Activated CD8-positive, alpha-beta T cell treated with anti-CD3 and anti-CD28 coated beads for 36 hours (primary cell): Measurements from ENCODE around the gene PRKAG1. TPM values are rescaled to one million over a fixed set of nuclear protein-coding genes. Genes with fewer than 3 reads are reported as not detected.

Experiments used
- ATAC-seq: fragments of 200-7000 bp; cut with Tn5 transposase; one replicate; pipeline ENCODE4 v1.10.0; 2021; ENCODE audit warnings: mild to moderate bottlenecking, moderate library complexity
- CTCF ChIA-PET: fragments of 350-600 bp; sonication (Branson Sonifier 250); formaldehyde crosslinking; loops from one replicate; lab custom pipeline; 2021; ENCODE audit warnings: antibody characterized with exemption; lab: Charles Lee
- POLR2A ChIA-PET: fragments of 350-600 bp; sonication (Branson Sonifier 250); formaldehyde crosslinking; loops from one replicate; lab custom pipeline; 2021; ENCODE audit warnings: antibody characterized with exemption; lab: Charles Lee
- DNase-seq: peaks from one replicate; pipeline ENCODE4 v3.0.0-alpha.2; 2020
- H3K27ac Mint-ChIP-seq: one replicate; pipeline ENCODE4 v1.8.0; 2021; ENCODE audit warnings: mild to moderate bottlenecking, mixed read lengths
- H3K27me3 Mint-ChIP-seq: one replicate; pipeline ENCODE4 v1.8.0; 2021; ENCODE audit warnings: mixed read lengths
- H3K36me3 Mint-ChIP-seq: one replicate; pipeline ENCODE4 v1.8.0; 2021; ENCODE audit warnings: low read depth, mixed read lengths
- H3K4me1 Mint-ChIP-seq: one replicate; pipeline ENCODE4 v1.8.0; 2021; ENCODE audit warnings: low read depth, mixed read lengths
- H3K4me3 Mint-ChIP-seq: one replicate; pipeline ENCODE4 v1.8.0; 2021; ENCODE audit warnings: mild to moderate bottlenecking, moderate library complexity, mixed read lengths
- H3K9me3 Mint-ChIP-seq: one replicate; pipeline ENCODE4 v1.8.0; 2021; ENCODE audit warnings: mixed read lengths
- intact Hi-C: fragments of 100-400 bp; cut with micrococcal nuclease; formaldehyde crosslinking; loops from one replicate; pipeline ENCODE4 v1.10.0; 2022
- total RNA-seq, 2 experiments: library from RNA; stranded (reverse); gene quantifications; one replicate each; pipeline ENCODE4 v1.2.3, GENCODE V29; 2021
- TF ChIP-seq, protein P1 (sequence below): fragments of 200-600 bp; IDR thresholded peaks from one replicate; pipeline ENCODE4 v1.8.0; 2022; ENCODE audit warnings: antibody characterized with exemption, mild to moderate bottlenecking

Gene PRKAG1
- total RNA-seq, 2 experiments from 2014 or later = 43.3 to 47.3 TPM

DNA sequence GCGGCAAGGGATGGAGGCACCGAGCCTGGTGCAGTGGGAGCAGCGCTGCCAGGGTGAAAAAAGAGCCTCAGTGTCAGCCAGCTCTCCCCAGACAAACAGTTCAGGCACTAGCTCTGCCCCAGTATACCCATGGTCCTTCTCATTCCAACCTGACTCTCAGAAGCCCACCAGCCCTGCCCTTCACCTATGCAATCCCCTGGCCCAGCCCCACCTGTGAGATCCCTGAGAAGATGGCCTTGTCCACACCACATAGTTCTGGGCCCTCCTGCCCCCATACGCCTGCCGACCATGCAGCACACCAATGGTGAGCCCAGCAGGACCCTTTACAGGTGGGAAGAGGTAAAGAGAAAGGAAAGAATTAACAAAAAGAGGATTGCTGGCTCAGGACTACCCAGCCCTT, 35.5 kb upstream of the PRKAG1 start:
- CTCF ChIA-PET = interaction anchor here (6.5 kb wide), 1 partner anchor 9 kb away, joined by 53 read pairs; no protein-coding TSS in a partner anchor
- TF ChIP-seq, protein P1, sequence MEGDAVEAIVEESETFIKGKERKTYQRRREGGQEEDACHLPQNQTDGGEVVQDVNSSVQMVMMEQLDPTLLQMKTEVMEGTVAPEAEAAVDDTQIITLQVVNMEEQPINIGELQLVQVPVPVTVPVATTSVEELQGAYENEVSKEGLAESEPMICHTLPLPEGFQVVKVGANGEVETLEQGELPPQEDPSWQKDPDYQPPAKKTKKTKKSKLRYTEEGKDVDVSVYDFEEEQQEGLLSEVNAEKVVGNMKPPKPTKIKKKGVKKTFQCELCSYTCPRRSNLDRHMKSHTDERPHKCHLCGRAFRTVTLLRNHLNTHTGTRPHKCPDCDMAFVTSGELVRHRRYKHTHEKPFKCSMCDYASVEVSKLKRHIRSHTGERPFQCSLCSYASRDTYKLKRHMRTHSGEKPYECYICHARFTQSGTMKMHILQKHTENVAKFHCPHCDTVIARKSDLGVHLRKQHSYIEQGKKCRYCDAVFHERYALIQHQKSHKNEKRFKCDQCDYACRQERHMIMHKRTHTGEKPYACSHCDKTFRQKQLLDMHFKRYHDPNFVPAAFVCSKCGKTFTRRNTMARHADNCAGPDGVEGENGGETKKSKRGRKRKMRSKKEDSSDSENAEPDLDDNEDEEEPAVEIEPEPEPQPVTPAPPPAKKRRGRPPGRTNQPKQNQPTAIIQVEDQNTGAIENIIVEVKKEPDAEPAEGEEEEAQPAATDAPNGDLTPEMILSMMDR = no peak
- Mint-ChIP-seq H3K27ac (no peak overlapping the region), H3K36me3 (peaks cover 57% of the 10 kb centered on the region), H3K9me3 (no peaks in the 10 kb centered on the region), H3K27me3 (no peaks in the 10 kb centered on the region), H3K4me3 (no peak overlapping the region), H3K4me1 (peaks cover 41% of the 10 kb centered on the region)
- no peak for ATAC-seq
- intact Hi-C loops = no loop called here
- POLR2A ChIA-PET = interaction anchor here (1.2 to 1.4 kb wide), 2 partner anchors 17 to 76 kb away, joined by 4 to 5 read pairs; no protein-coding TSS in a partner anchor
- DNase-seq = no peak

DNA sequence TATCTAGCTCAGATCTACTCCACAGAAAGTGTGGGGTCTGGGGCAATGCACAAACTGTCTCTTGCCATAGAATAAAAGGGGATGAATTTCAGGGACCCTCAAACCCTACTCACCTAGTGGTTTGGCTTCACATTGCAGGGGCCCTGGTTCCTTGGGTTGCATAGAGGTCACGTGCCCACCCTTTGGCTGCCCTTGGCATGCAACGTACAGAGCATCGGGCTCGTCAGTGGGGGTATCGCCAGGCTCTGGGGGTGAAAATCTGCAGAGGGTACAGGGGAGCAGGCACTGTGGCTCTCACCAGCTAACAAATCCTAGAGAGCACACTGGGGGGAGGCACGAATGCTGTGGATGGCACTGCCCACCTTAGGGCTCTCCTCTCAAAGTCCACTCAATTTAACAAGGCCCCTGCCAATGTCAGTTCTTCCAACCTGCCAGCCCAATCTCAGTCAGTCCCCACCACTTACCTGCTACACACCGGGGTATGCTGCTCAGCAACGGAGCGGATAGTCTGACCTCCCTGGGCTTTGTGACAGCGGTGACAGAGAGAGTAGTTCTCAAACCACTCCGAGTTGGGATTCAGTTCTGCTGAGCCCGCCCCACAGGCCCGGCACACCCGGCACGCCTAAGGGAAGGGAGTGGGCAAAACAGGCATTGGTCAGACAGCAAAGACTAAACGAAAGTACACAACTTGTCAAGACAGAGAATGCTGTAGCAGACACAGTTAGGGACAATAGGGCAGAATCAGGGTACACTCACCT, 34.1 kb upstream of the PRKAG1 start:
- intact Hi-C loops = no loop called here
- CTCF ChIA-PET = interaction anchor here (0.6 kb wide), 1 partner anchor 306 kb away, joined by 3 read pairs; no protein-coding TSS in a partner anchor

DNA sequence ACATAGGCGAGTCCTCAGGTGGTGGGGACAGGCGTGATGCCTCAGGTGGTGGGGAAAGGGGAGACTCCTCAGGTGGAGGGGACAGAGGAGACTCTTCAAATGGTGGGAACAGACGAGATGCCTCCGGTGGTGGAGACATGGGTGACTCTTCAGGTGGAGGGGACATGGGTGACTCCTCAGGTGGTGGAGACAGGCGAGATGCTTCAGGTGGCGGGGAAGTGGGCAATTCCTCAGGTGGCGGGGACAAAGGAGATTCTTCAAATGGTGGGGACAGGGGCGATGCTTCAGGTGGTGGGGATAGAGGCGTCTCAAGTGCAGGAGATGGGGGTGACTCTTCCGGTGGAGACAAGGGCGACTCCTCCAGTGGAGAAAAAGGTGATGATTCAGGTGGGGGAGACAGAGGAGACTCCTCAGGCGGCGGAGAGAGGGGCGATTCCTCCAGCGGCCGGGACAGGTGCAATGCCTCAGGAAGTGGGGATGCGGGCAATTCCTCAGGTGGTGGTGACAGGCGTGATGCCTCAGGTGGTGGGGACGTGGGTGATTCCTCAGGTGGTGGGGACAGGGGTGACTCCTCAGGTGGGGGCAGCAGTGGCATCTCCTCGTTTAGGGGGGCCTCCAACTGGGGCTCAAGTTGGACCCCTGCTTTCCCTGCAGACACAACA, 33.3 kb upstream of the PRKAG1 start:
- Mint-ChIP-seq H3K9me3 (no peaks in the 10 kb centered on the region), H3K4me3 (no peak overlapping the region), H3K27me3 (no peaks in the 10 kb centered on the region), H3K36me3 (peaks cover 66% of the 10 kb centered on the region), H3K4me1 (peaks cover 26% of the 10 kb centered on the region), H3K27ac (no peak overlapping the region)
- DNase-seq (no peak), ATAC-seq (no peak)
- ChIA-PET CTCF (interaction anchor here (0.6 kb wide), 1 partner anchor 307 kb away, joined by 3 read pairs; no protein-coding TSS in a partner anchor), POLR2A (no interaction called here)
- intact Hi-C loops = no loop called here
- TF ChIP-seq, protein P1 = no peak

More for the DNA sequence above, 34.1 kb upstream of the PRKAG1 start:
- H3K36me3 Mint-ChIP-seq = peaks cover 67% of the 10 kb centered on the region
- H3K4me3 Mint-ChIP-seq = no peak overlapping the region
- POLR2A ChIA-PET = interaction anchor here (1.2 kb wide), 1 partner anchor 15 kb away, joined by 4 read pairs; no protein-coding TSS in a partner anchor
- H3K27ac Mint-ChIP-seq = no peak overlapping the region
- peaks cover 33% of the 10 kb centered on the region for H3K4me1 Mint-ChIP-seq
- H3K27me3 Mint-ChIP-seq = no peaks in the 10 kb centered on the region
- no peak for ATAC-seq
- DNase-seq = no peak
- H3K9me3 Mint-ChIP-seq = no peaks in the 10 kb centered on the region
- TF ChIP-seq, protein P1 = peak; percentile 15

DNA sequence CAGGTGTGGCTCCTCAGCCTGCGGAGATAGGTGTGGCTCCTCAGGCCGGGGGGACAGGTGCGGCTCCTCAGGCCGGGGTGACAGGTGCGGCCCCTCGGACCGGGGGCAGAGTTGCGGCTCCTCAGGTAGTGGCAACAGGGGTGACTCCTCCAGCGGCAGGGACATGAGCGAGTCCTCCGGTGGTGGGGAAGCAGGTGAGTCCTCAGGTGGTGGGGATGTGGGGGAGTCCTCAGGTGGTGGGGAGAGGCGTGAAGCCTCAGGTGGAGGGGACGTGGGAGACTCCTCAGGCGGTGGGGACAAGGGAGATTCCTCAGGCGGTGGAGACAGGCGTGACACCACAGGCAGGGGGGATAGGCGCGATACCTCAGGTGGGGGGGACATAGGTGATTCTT, 32.8 kb upstream of the PRKAG1 start:
- H3K27ac Mint-ChIP-seq = no peak overlapping the region
- H3K4me1 Mint-ChIP-seq = peaks cover 20% of the 10 kb centered on the region
- no peak for ATAC-seq
- peaks cover 69% of the 10 kb centered on the region for H3K36me3 Mint-ChIP-seq
- no peaks in the 10 kb centered on the region for H3K9me3 Mint-ChIP-seq
- ChIA-PET CTCF (no interaction called here), POLR2A (no interaction called here)
- no peaks in the 10 kb centered on the region for H3K27me3 Mint-ChIP-seq
- intact Hi-C loops = no loop called here
- TF ChIP-seq, protein P1 = no peak
- DNase-seq = no peak
- no peak overlapping the region for H3K4me3 Mint-ChIP-seq
